Aorta (tissue), 5 donors: ENCODE data around the gene WFDC1. TPM values are rescaled to one million over a fixed set of nuclear protein-coding genes. Genes with fewer than 3 reads are reported as not detected.

Source experiments
- ATAC-seq: fragments of 200-7000 bp; cut with Tn5 transposase; one replicate; pipeline ENCODE4 v1.9.1; 2022; ENCODE audit warnings: moderate library complexity; ENCODE audit not compliant: low FRiP score
- DNase-seq, 2 donors: peaks; one replicate each; pipeline ENCODE4 v3.0.0-alpha.2; 2020
- H3K27ac ChIP-seq, 2 donors: one replicate each; pipeline ENCODE4 v1.5.1; 2013; ENCODE audit warnings: low read length in 2 of 2, mild to moderate bottlenecking in 2 of 2, moderate library complexity in 2 of 2, control low read depth in 1 of 2, inconsistent platforms in 1 of 2, low read depth in 1 of 2
- H3K27me3 ChIP-seq, 2 donors: one replicate each; pipeline ENCODE4 v1.6.1; 2013; ENCODE audit warnings: control low read depth in 1 of 2, low read length in 1 of 2, mild to moderate bottlenecking in 1 of 2, moderate library complexity in 1 of 2; ENCODE audit not compliant: insufficient read depth in 2 of 2, control insufficient read depth in 1 of 2
- H3K36me3 ChIP-seq, 2 donors: one replicate each; pipeline ENCODE4 v1.6.1; 2013; ENCODE audit warnings: control low read depth in 1 of 2, low read length in 1 of 2, mild to moderate bottlenecking in 1 of 2; ENCODE audit not compliant: insufficient read depth in 2 of 2, control insufficient read depth in 1 of 2
- H3K4me1 ChIP-seq, 2 donors: one replicate each; pipeline ENCODE4 v1.6.1; 2013; ENCODE audit warnings: low read length in 2 of 2, control low read depth in 1 of 2, mild to moderate bottlenecking in 1 of 2, moderate library complexity in 1 of 2; ENCODE audit not compliant: insufficient read depth in 2 of 2, control insufficient read depth in 1 of 2
- H3K4me3 ChIP-seq, 2 donors: one replicate each; pipeline ENCODE4 v1.5.1; 2013; ENCODE audit warnings: low read length in 2 of 2, control low read depth in 1 of 2, mild to moderate bottlenecking in 1 of 2
- H3K9me3 ChIP-seq: one replicate; pipeline ENCODE4 v1.6.1; 2013; ENCODE audit warnings: mild to moderate bottlenecking, low read length; ENCODE audit not compliant: control insufficient read depth
- WGBS, 2 donors: extraction: QIAGEN DNeasy Blood & Tissue Kit; methylation state at CpG; one replicate each; pipeline ENCODE4 v1.1.7; 2013; 5-methylcytosine and 5-hydroxymethylcytosine counted together
- intact Hi-C, 2 donors: fragments of 100-400 bp; cut with DNase I; formaldehyde crosslinking; loops; one replicate each; pipeline versions ENCODE4 v1.14.2 to v1.15.0; 2022
- polyA plus RNA-seq, 2 donors: library from polyadenylated mRNA; stranded (reverse); fragments of 200-250 nt; gene quantifications; one replicate each; pipeline ENCODE4 v1.2.3, GENCODE V29; 2013
- total RNA-seq, 2 donors: library from RNA; stranded (reverse); fragmentation: NEBNext Ultra II Directional; extraction: Animal tissue kit (Norgen Biotek cat#: 25700); gene quantifications; one replicate each; pipeline ENCODE4 v1.2.1, GENCODE V29; 2021
- donor health status: healthy with polysubstance abuse.
- donor health status: Bipolar disorder and iron deficiency.
- donor health status: DM: no; HTN: no; CAD: no.
- donor health status: DM: no; HTN: no; CAD: no.
- donor health status: DM: yes; HTN: yes; CAD: no.

Gene WFDC1
- total and polyA plus RNA-seq, 4 donors = 11.8 to 72.2 (median 28.3) TPM

DNA sequence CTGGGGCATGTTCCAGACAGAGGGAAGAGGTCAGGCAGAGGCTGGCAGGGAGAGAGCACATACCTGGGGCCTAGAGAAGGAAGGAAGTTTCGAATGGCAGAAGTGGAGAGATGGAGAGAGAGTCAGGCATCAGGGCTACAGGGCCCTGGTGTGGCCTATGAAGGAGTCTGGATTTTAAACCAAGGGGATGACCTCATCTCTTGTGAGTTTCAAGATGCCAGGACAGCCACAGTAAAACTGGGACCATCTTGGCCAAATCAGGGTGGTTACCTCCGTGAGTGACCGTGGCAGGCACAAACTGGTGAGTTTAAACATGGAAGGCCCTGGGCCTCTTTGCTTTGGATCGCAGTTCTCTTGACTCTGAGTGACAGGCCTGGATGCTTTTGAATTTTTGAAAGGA lies 66.1 kb downstream of the WFDC1 start:
- Histone ChIP-seq H3K27ac (no peak overlapping the region), H3K4me3 (no peak overlapping the region), H3K4me1 (no peaks in the 10 kb centered on the region), H3K36me3 (no peaks in the 10 kb centered on the region), H3K9me3 (no peaks in the 10 kb centered on the region), H3K27me3 (no peaks in the 10 kb centered on the region)
- DNase-seq = no peak
- WGBS, 2 donors = 65 to 71% methylated on average over 4 of the region's 4 CpGs
- intact Hi-C loops = no loop called here
- ATAC-seq = no peak

GRCh38 chr16:84361546-84361945 lies 66.9 kb downstream of the WFDC1 start:
- H3K4me3 ChIP-seq = no peak overlapping the region
- intact Hi-C loops = no loop called here
- DNase-seq = no peak
- H3K27me3 ChIP-seq = no peaks in the 10 kb centered on the region
- no peaks in the 10 kb centered on the region for H3K4me1 ChIP-seq
- ATAC-seq = no peak
- WGBS, 2 donors = 87% methylated on average over 5 of the region's 5 CpGs
- H3K9me3 ChIP-seq = no peaks in the 10 kb centered on the region
- H3K36me3 ChIP-seq = no peaks in the 10 kb centered on the region
- H3K27ac ChIP-seq = no peak overlapping the region

- H3K4me3 ChIP-seq = no peak overlapping the region
- H3K4me1 ChIP-seq = no peaks in the 10 kb centered on the region
- no peaks in the 10 kb centered on the region for H3K27me3 ChIP-seq
- intact Hi-C loops = no loop called here
- H3K27ac ChIP-seq = no peak overlapping the region
- H3K9me3 ChIP-seq = no peaks in the 10 kb centered on the region
- DNase-seq = no peak
- H3K36me3 ChIP-seq = no peaks in the 10 kb centered on the region
- WGBS, 2 donors = 54 to 58% methylated on average over 13 of the region's 13 CpGs
- no peak for ATAC-seq
Measured at GRCh38 chr16:84362471-84362941, 67.8 kb downstream of the WFDC1 start.

GRCh38 chr16:84366208-84366607 lies 71.5 kb downstream of the WFDC1 start:
- H3K36me3 ChIP-seq = no peaks in the 10 kb centered on the region
- H3K4me1 ChIP-seq = no peaks in the 10 kb centered on the region
- ATAC-seq (no peak), DNase-seq (no peak)
- 77 to 78% methylated on average over 9 of the region's 9 CpGs for WGBS, 2 donors
- H3K27ac ChIP-seq = no peak overlapping the region
- no peaks in the 10 kb centered on the region for H3K27me3 ChIP-seq
- no peaks in the 10 kb centered on the region for H3K9me3 ChIP-seq
- no peak overlapping the region for H3K4me3 ChIP-seq
- intact Hi-C loops = no loop called here

DNA sequence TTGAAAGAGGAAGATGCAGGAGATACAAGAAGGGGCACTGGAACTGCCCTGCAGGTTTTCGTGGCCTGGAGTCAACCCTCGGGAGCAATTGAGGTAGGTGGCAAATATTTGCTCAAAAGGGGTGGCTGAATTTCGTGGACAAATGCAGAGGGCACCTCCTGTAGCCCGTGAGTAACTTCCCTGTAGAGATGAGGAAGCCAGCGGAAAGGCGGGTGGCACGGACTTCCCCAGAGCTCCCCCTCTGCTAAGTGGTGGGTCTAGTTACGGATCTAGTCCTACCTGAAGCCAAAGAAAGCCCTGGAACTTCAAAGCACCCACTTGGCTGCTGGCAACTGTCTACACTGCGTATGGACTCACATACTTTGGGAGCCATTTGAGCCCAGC lies 72.6 kb downstream of the WFDC1 start:
- H3K27ac ChIP-seq = no peak overlapping the region
- ATAC-seq = no peak
- no peaks in the 10 kb centered on the region for H3K36me3 ChIP-seq
- H3K4me3 ChIP-seq = no peak overlapping the region
- no peaks in the 10 kb centered on the region for H3K9me3 ChIP-seq
- intact Hi-C loops = no loop called here
- 49 to 54% methylated on average over 9 of the region's 9 CpGs for WGBS, 2 donors
- H3K27me3 ChIP-seq = no peaks in the 10 kb centered on the region
- DNase-seq = no peak
- no peaks in the 10 kb centered on the region for H3K4me1 ChIP-seq

DNA sequence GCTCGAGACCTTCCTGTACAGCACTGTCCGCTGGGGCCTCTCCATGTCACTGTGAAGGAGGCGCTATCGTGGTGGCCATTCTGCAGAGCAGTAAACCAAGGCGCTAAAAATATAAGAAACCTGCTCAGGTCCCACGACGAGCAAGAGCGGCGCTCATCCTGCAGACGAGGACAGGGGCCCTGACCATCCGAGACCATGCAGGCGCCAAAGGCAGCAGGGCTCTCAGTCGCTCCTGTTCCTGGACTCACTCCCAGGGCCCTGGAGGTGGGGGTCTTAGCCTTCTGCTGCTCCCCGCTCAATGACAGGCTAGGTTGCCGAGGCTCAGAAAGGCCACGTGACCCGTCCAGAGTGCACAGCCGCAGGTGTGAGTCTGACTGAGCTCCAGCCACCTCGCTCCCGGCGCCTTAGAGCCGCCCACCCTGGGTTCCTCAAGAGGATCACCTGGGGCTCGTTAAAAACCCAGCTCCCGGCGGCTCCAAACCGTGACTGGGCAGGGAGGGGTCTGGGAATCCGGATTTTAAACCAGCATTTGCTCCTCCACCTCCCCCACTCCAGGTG lies 73.2 kb downstream of the WFDC1 start:
- ATAC-seq (no peak), DNase-seq (no peak)
- WGBS, 2 donors = 19 to 22% methylated on average over 27 of the region's 27 CpGs
- Histone ChIP-seq H3K9me3 (no peaks in the 10 kb centered on the region), H3K27ac (no peak overlapping the region), H3K36me3 (no peaks in the 10 kb centered on the region), H3K4me3 (no peak overlapping the region), H3K4me1 (no peaks in the 10 kb centered on the region), H3K27me3 (no peaks in the 10 kb centered on the region)
- intact Hi-C loops = no loop called here

DNA sequence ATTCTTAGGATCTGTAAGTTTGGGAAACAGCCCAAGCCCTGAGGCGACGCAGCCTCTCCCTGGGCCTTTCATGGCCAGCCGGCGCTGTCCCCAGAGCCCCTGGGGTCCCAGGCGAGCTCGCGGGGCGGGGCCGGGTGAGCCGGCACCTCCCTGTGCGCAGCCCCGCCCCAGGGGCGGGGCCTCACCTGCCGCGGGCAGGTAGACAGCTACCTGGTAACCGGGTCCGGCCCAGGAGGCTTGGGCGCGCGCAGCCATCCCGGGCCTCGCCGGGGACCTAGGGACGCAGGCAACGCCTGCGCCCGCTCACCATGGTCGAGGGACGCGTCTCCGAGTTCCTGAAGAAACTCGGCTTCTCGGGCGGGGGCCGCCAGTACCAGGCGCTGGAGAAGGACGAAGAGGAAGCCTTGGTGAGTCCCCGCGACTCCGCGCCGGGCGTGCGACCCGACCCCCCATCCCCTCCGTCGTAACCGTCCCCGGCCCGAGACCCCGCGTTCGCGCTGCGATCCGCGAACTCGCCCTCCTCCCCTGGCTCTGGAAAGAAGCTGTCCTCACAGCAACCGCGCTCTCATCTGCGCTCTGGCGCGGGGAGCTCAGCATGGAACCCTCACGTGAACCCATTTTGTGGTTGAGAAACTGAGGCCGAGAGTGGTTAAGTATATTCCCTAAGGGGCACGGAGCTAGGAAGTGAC lies 73.8 kb downstream of the WFDC1 start, which contains the start of gene ATP2C2:
TSS of gene ATP2C2 (plus strand) at position 231 of the 689 bp plus-strand sequence. CDS start at position 309, 78 bp downstream.
- H3K4me3 ChIP-seq = no peak within 1 kb of the TSS

DNA sequence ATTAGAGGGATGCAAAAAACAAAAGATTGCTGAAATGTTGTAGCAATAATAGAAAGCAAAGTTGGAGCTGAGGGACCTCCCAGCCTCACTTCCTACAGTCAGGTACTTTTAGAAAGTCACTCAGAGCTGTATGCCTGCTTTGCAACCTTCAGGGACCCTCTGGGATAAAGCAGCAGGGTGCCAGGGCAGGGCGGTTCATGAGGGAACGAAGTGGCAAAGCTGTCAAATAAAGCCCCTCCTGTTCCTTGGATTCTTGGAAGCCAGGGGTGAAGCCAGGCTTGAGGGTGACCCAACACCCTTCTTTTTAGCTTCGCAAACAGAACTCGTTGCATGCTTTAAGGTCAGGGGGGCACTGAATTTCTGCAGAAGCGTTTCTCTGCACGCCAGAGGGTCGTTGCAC lies 74.4 kb downstream of the WFDC1 start:
- Histone ChIP-seq H3K27me3 (no peaks in the 10 kb centered on the region), H3K9me3 (no peaks in the 10 kb centered on the region), H3K4me1 (no peaks in the 10 kb centered on the region), H3K4me3 (no peak overlapping the region), H3K27ac (no peak overlapping the region), H3K36me3 (no peaks in the 10 kb centered on the region)
- DNase-seq = no peak
- ATAC-seq = no peak
- 31% methylated on average over 7 of the region's 7 CpGs for WGBS, 2 donors
- intact Hi-C loops = no loop called here

More for the DNA sequence above, 73.8 kb downstream of the WFDC1 start, which contains the start of gene ATP2C2:
- Histone ChIP-seq H3K9me3 (no peaks in the 10 kb centered on the region), H3K4me1 (no peaks in the 10 kb centered on the region), H3K36me3 (no peaks in the 10 kb centered on the region), H3K27ac (no peak within 1 kb of the TSS), H3K27me3 (no peaks in the 10 kb centered on the region)
- 2% methylated on average over 64 to 66 of the region's 66 CpGs for WGBS, 2 donors
- DNase-seq = no peak
- intact Hi-C loops = no loop called here
- ATAC-seq = no peak
